ENCODE results near the gene COL16A1. TPM values are rescaled to one million over a fixed set of nuclear protein-coding genes. Genes with fewer than 3 reads are reported as not detected.

The COL16A1 gene
- total and polyA plus RNA-seq, 2 of the 13 experiments (the other 11 are each of a cell fraction or from before 2014, with no cell fraction given), result 4.3 to 12.2 TPM

- TF ChIP-seq MLXIP (CRISPR knock-in tag; IDR thresholded peaks at IDR 0.05; ENCODE audit: borderline replicate concordance) (no peak), ZBTB21 (CRISPR knock-in tag; IDR thresholded peaks at IDR 0.05) (no peak), TFDP2 (CRISPR knock-in tag; IDR thresholded peaks at IDR 0.05) (peak; percentile 91), THRA (CRISPR knock-in tag; IDR thresholded peaks at IDR 0.05; ENCODE audit: borderline replicate concordance) (no peak), ZNF343 (CRISPR knock-in tag; IDR thresholded peaks at IDR 0.05) (0 out of 2 replicates have a peak, but pooled peaks have one; percentile 1), ZNF646 (CRISPR knock-in tag; IDR thresholded peaks at IDR 0.05) (no peak), HINFP (CRISPR knock-in tag; IDR thresholded peaks at IDR 0.05; ENCODE audit: low read depth) (no peak), ELF1 (CRISPR knock-in tag; IDR thresholded peaks at IDR 0.05) (no peak), SKIL (CRISPR knock-in tag; IDR thresholded peaks at IDR 0.05; ENCODE audit: borderline replicate concordance) (no peak), HOXA5 (CRISPR knock-in tag; IDR thresholded peaks at IDR 0.05) (no peak; the same call in 1 of the 2 replicates), ZNF576 (CRISPR knock-in tag; IDR thresholded peaks at IDR 0.05) (no peak)
Measured at GRCh38 chr1:31705080-31705866, 1.5 kb upstream of the COL16A1 start (continued).
